8988T (cell line): Measurements from ENCODE around the gene CLEC6A.
"Not testable (repeated sequence)": the region's sequence is repeated elsewhere in the genome, so short reads cannot be mapped to it uniquely, and the experiment has no call there.

Source experiments
- DNase-seq: peaks from one replicate; pipeline ENCODE4 v3.0.0; 2011

The CLEC6A gene

GRCh38 chr12:8455727-8456360, at the start of gene CLEC6A:
CLEC6A (plus strand) TSS chr12:8455962; CDS start chr12:8456112, 150 bp downstream.
- DNase-seq = no peak

- not testable (repeated sequence) for DNase-seq
Observed at GRCh38 chr12:8419576-8419975, 36.2 kb upstream of the CLEC6A start.

DNA sequence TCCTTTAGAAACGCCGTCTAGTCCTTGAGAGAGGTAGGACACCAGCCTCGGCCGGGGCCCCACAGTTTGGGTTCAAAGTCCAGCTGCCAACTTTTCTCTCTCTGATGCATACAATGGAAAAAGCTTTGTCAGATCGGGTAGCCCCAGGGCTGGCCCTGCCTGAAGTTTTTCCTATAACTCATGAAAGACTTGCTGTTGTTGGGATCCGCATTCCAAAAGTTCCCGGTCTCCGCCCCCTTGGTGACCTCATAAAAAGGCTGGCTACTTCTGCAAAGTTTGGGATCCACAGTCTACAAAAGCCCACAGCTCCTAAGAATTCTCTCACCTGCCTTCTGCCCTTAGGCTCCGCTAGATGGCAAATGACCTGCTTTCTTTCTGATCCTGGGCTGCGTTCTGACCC, 35.3 kb upstream of the CLEC6A start:
- no peak for DNase-seq

DNA sequence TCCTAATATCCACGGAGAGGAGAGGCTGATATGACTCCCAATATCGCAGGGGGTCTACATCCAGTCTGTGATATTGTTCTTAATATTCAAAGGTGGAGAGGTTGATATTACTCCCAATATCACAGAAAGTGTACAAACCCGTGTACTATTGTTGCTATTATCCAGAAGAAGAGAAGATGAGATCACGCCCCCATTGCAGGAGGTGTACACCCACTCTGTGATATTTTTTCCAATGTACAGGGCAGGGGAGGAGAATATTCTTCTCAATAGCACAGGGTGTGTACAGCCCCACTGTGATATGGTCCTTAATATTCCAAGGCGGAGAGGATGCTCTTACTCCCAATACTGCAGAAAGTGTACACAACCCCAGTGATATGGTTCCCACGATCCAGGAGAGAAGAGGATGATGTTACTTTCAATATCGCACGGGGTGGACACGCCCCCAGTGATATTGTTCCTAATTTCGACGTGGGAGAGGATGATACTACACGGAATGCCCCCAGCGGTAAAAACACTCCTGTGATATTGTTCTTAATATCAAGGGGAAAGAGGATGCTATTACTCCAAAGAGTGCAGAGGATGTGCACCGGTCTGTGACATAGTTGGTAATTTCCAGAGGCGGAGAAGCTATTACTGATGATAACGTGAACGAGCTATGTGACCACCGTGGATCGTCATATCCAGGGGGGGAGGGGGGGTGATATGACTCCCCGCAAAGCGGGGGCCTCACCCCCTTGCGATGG, 11.1 kb upstream of the CLEC6A start:
- DNase-seq = not testable (repeated sequence)

- no peak for DNase-seq
Observed at GRCh38 chr12:8445731-8446130, 10.0 kb upstream of the CLEC6A start.

DNA sequence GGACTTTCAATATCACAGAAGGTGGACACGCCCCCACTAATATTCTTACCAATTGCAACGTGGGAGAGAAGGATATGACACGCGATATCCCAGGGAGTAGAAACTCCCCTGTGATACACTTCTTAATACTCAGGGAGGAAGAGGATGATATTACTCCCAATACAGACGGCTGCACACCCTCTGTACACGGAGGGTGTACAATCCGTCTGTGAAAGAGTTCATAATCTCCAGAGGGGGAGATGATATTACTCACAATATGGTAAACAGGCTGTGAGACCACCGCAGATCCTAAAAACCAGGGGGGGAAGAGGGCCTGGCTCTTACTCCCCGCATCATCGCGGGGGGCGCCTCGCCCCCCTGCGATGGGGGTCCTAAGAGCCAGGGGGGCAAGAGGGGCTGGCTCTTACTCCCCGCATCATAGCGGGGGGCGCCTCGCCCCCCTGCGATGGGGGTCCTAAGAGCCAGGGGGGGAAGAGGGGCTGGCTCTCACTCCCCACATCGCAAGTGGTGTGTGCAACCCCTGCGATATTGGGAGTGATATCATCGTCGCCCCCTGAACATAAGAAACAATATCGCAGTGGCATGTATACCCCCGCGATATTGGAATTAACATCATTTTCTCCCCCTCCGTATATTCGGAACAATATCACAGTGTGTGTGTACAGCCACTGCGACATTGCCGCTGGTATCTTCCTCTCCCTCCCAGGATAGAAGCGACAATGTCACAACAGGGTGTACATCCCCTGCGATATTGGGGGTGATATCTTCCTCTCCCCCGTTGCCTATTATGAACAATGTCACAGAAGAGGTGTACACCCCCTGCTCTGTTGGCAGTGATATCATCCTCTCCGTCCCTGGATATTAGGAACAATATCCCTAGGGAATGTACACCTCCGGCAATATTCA, 8.9 kb upstream of the CLEC6A start:
- no peak for DNase-seq

GRCh38 chr12:8449355-8449859, 6.4 kb upstream of the CLEC6A start:
- DNase-seq = no peak

- DNase-seq = no peak
Observed at GRCh38 chr12:8452036-8452435, 3.7 kb upstream of the CLEC6A start.

GRCh38 chr12:8453021-8453513, 2.7 kb upstream of the CLEC6A start:
- no peak for DNase-seq

GRCh38 chr12:8453796-8454195, 2.0 kb upstream of the CLEC6A start:
- no peak for DNase-seq

GRCh38 chr12:8455271-8455670, 491 bp upstream of the CLEC6A start:
- DNase-seq = no peak

DNA sequence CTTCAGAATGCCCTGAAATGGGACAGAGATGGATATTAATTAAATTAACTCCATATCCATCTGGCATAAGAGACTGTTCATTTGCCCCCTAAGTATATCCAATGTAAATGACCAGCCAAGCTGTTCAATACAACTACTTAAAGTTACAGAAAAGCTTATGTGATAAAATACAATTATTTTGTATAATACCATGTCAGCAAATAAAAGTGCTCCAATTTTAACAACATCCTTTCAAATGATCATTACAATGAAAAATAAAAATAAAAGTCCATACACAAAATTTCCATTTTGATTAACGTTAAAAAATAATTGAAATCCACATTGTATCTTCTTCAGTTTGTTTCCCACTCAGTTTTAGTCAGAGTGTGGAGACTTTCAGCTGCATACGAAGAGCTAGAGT, 5.7 kb downstream of the CLEC6A start:
- no peak for DNase-seq

DNA sequence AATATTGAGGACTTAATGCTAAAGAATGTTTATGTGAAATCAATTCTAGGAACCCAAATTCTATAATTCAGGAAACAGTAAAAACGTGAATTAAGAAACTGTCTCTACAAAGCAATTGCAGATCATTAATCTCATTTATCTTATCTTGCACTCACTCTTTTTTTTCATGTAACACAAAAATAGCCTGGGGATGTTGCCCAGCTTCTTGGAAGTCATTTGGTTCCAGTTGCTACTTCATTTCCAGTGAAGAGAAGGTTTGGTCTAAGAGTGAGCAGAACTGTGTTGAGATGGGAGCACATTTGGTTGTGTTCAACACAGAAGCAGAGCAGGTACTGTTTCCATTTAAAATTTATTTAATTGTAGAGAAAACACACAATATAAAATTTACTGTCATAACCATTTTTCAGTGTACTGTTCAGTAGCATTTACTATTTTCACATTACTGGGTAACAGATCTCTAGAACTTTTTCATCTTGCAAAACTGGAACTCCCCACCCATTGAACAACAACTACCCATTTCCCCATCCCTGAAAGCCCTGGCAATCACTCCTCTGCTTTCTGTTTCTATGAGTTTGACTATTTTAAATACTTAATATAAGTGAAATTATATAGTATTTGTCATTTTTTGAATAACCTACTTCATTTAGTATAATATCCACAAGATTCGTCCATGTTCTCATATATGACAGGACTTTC, 9.7 kb downstream of the CLEC6A start:
- no peak for DNase-seq

- DNase-seq = no peak
Observed at GRCh38 chr12:8466241-8466640, 10.5 kb downstream of the CLEC6A start.

DNA sequence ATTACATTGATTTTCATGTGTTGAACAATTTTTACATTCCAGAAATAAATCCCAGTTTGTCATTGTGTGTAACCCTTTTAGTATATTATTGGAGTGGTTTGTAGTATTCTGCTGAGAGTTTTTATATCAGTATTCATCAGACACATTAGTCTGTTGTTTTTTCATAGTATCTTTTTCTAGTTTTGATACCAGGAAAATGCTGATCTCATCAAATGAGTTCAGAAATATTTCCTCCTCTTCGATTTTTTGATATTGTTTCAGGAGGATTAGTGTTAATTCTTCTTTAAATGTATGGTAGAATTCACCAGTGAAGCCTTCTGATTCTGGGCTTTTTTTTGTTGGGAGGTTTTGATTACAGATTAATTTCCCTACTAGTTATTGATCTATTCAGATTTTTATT, 15.3 kb downstream of the CLEC6A start:
- no peak for DNase-seq

- no peak for DNase-seq
Observed at GRCh38 chr12:8475508-8476203, 19.9 kb downstream of the CLEC6A start.

DNA sequence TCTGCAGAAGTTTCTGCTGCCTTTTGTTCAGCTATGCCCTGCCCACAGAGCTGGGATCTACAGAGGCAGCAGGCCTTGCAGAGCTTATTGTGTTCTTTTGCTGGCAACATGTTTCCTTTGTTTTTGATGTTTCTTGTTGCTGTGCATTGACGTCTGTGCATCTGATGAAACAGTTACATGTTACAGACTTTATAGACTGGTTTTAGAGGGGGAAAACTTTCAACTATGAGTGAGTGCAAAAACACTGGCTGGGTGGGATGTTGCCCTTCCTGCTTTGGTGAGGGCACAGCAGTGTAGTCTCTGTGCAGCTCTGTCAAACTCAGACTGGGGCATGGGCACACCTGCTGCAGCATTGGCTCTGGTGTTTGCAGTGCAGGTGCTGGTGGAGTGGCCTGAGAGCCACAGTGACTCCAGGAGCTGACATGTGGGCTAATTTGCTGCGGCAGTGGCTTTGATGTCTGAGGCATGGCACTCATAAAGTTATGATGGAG, 26.9 kb downstream of the CLEC6A start:
- DNase-seq = no peak

- no peak for DNase-seq
Observed at GRCh38 chr12:8483079-8483478, 27.3 kb downstream of the CLEC6A start.

DNA sequence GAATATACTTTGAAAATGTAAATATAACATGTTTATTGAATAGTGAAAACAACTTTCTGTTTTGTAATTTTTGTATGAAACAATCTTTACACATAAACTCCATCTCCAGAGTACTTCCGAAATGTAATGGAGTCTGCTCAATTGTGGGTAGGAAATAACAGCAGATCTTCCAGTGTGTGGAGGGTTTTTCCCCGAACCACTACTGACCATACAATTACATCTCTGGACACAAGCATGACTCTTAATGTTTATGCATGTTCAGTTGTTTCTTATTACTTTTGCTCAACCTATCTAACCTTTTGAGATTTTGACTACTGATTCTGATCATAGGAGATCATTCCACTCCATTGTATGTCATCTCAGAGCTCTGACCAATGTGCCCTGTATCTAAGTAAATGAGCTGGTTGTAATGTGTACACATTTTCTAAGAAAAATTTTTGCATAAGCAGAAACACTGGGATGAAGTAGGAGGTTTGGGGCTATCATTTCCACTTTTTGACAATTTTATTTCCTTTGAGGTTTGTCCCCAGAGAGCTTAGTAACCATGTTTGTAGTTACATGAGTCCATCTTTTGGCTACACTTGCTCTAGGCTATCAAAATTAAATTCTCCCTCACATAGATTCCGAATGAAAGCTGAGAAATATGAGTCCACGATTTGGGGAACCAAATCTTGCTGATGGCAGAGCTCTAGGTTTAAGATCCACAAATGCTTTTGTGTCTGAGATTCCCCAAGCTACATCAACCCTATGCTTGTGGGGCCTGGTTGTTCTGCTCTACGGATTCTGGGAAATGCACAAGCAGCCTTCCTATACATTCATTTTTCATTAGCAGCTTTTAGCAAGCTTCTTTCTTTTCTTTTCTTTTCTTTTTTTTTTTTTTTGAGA, 36.1 kb downstream of the CLEC6A start:
- DNase-seq = no peak

DNA sequence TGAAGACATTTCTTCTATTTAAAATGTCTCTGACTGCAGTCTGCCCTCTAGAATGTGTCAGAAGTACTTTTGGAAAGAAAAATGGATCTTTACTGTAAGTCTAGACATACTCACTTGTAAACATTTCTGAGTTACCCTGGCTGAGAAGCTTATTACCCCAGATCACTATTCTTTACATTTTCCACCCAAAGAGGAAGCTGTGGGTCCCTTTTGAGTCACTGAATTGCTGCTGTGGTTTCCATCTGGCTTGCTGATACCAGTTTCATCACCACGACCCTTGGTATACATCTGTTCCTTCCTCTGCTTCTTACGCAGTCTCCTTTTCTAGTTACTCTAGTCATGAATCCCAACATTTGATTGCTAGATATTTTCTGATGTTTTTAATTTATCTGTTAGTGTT, 37.3 kb downstream of the CLEC6A start:
- no peak for DNase-seq

DNA sequence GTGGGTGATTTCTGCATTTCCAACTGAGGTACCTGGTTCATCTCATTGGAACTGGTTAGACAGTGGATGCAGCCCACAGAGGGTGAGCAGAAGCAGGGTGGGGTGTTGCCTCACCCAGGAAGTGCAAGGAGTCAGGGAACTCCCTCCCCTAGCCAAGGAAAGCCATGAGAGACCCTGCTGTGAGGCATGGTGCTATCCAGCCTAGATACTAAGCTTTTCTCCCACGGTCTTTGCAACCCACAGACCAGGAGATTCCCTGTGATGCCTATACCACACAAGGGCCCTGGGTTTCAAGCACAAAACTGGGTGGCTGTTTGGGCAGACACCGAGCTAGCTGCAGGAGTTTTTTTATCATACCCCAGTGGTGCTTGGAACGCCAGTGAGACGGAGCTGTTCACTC, 39.9 kb downstream of the CLEC6A start:
- not testable (repeated sequence) for DNase-seq
